ENCODE results near the gene NDUFS1. TPM values are rescaled to one million over a fixed set of nuclear protein-coding genes. Genes with fewer than 3 reads are reported as not detected.

Gene NDUFS1
- total RNA-seq, 1 donor from 2014 or later: 85.7 TPM

DNA sequence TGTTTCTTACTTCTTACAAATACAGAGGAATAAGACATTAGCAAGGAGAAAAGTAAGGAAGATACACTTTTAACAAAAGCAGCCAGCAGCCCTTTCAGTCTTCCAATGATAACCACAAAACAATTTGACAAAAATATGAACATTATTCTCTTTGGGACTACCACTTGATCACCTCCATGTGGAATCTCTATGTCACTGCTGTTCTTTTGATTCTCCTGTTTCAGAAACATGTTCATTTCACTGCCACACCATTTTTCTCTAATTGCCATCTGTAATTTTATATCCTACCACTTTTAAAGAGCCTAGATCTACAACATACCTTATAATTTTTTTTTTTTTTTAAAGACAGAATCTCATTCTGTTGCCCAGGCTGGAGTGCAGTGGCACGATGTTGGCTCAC, 84.1 kb downstream of the NDUFS1 start:
- TF ChIP-seq CTCF (conservative IDR thresholded peaks at IDR 0.05): no peak
- Mint-ChIP-seq H3K9me3 (no peaks in the 10 kb centered on the region), H3K27ac (ENCODE audit: unreplicated experiment) (no peak overlapping the region), H3K4me1 (peaks cover 19% of the 10 kb centered on the region), H3K27me3 (ENCODE audit: low read depth) (no peaks in the 10 kb centered on the region), H3K4me3 (no peak overlapping the region), H3K36me3 (ENCODE audit: low read depth) (no peaks in the 10 kb centered on the region)
- no peak for DNase-seq (ENCODE audit: low read depth, low spot score)

GRCh38 chr2:206071807-206072206, 87.4 kb downstream of the NDUFS1 start:
- no peak for DNase-seq (ENCODE audit: low read depth, low spot score)
- Mint-ChIP-seq H3K27me3 (ENCODE audit: low read depth) (no peaks in the 10 kb centered on the region), H3K4me3 (no peak overlapping the region), H3K9me3 (no peaks in the 10 kb centered on the region), H3K36me3 (ENCODE audit: low read depth) (no peaks in the 10 kb centered on the region), H3K4me1 (peaks cover 3% of the 10 kb centered on the region), H3K27ac (ENCODE audit: unreplicated experiment) (no peak overlapping the region)
- TF ChIP-seq CTCF (conservative IDR thresholded peaks at IDR 0.05): no peak

GRCh38 chr2:206069417-206069816, 89.8 kb downstream of the NDUFS1 start:
- Mint-ChIP-seq H3K27ac (ENCODE audit: unreplicated experiment) (no peak overlapping the region), H3K4me1 (peaks cover 3% of the 10 kb centered on the region), H3K27me3 (ENCODE audit: low read depth) (no peaks in the 10 kb centered on the region), H3K9me3 (no peaks in the 10 kb centered on the region), H3K4me3 (no peak overlapping the region), H3K36me3 (ENCODE audit: low read depth) (no peaks in the 10 kb centered on the region)
- TF ChIP-seq CTCF (conservative IDR thresholded peaks at IDR 0.05): no peak
- no peak for DNase-seq (ENCODE audit: low read depth, low spot score)

- TF ChIP-seq CTCF (conservative IDR thresholded peaks at IDR 0.05): no peak
- peaks cover 3% of the 10 kb centered on the region for H3K4me1 Mint-ChIP-seq
- H3K4me3 Mint-ChIP-seq: no peak overlapping the region
- no peak overlapping the region for H3K27ac Mint-ChIP-seq (ENCODE audit: unreplicated experiment)
- no peaks in the 10 kb centered on the region for H3K36me3 Mint-ChIP-seq (ENCODE audit: low read depth)
- no peak for DNase-seq (ENCODE audit: low read depth, low spot score)
- no peaks in the 10 kb centered on the region for H3K9me3 Mint-ChIP-seq
- H3K27me3 Mint-ChIP-seq (ENCODE audit: low read depth): no peaks in the 10 kb centered on the region
Observed at GRCh38 chr2:206068207-206068606, 91.0 kb downstream of the NDUFS1 start.

Other genes with a start within 250 kb of the NDUFS1 start
- gene INO80D, start 73.3 kb downstream of the NDUFS1 start, total RNA-seq: 18.1 and 18.8 TPM in 2 replicates
- 614 and 618 TPM in 2 replicates for gene EEF1B2, start 451 bp upstream of the NDUFS1 start, total RNA-seq
- gene ZDBF2, start 115.2 kb upstream of the NDUFS1 start, total RNA-seq: 27.1 and 28.1 TPM in 2 replicates

All from neural crest cell (in vitro differentiated cells).